Cardiac muscle cell (in vitro differentiated cells and primary cell): Measurements from ENCODE around the gene MKLN1. TPM values are rescaled to one million over a fixed set of nuclear protein-coding genes. Genes with fewer than 3 reads are reported as not detected.

ENCODE experiments used
- DNase-seq, 2 donors: peaks; one replicate each; pipeline versions ENCODE4 v3.0.0 to v3.0.0-alpha.2; 2010 to 2017; ENCODE audit warnings: low read depth in 1 of 2, low spot score in 1 of 2
- H3K27ac ChIP-seq: fragments of 200-600 bp; sonication (generic); 2 replicates; pipeline ENCODE4 v1.5.1; 2016
- H3K27me3 ChIP-seq: fragments of 200-600 bp; sonication (generic); 2 replicates; pipeline ENCODE4 v1.6.0; 2016; ENCODE audit warnings: control low read depth
- H3K36me3 ChIP-seq: fragments of 200-600 bp; sonication (generic); 2 replicates; pipeline ENCODE4 v1.5.1; 2016; ENCODE audit warnings: control low read depth
- H3K4me1 ChIP-seq: fragments of 200-600 bp; sonication (generic); 2 replicates; pipeline ENCODE4 v1.8.1; 2017; ENCODE audit warnings: low read depth, mild to moderate bottlenecking, mixed run types
- H3K4me3 ChIP-seq: fragments of 200-600 bp; sonication (generic); 2 replicates; pipeline ENCODE4 v1.5.1; 2016; ENCODE audit warnings: mild to moderate bottlenecking
- H3K9me3 ChIP-seq: fragments of 200-600 bp; sonication (generic); 2 replicates; pipeline ENCODE4 v1.5.1; 2017; ENCODE audit warnings: low read depth, mild to moderate bottlenecking, control low read depth
- polyA plus RNA-seq: library from polyadenylated mRNA; unstranded; fragments of >200 nt; fragmentation: Nextera tagmentation; extraction: Ambion mirVana; gene quantifications from 2 replicates; pipeline ENCODE4 v1.2.1, GENCODE V29; 2016
- total RNA-seq: library from RNA; depleted of rRNA; stranded (reverse); fragments of >200 nt; gene quantifications from 2 replicates; pipeline ENCODE4 v1.2.3, GENCODE V29; 2016
- TF ChIP-seq, protein P1 (sequence below): IDR thresholded peaks from 2 replicates; pipeline ENCODE4 v1.5.1; 2012; ENCODE audit warnings: low read depth, mild to moderate bottlenecking, low read length

Gene MKLN1
- total and polyA plus RNA-seq, 2 experiments from 2014 or later, result 26.2 to 35.5 TPM

DNA sequence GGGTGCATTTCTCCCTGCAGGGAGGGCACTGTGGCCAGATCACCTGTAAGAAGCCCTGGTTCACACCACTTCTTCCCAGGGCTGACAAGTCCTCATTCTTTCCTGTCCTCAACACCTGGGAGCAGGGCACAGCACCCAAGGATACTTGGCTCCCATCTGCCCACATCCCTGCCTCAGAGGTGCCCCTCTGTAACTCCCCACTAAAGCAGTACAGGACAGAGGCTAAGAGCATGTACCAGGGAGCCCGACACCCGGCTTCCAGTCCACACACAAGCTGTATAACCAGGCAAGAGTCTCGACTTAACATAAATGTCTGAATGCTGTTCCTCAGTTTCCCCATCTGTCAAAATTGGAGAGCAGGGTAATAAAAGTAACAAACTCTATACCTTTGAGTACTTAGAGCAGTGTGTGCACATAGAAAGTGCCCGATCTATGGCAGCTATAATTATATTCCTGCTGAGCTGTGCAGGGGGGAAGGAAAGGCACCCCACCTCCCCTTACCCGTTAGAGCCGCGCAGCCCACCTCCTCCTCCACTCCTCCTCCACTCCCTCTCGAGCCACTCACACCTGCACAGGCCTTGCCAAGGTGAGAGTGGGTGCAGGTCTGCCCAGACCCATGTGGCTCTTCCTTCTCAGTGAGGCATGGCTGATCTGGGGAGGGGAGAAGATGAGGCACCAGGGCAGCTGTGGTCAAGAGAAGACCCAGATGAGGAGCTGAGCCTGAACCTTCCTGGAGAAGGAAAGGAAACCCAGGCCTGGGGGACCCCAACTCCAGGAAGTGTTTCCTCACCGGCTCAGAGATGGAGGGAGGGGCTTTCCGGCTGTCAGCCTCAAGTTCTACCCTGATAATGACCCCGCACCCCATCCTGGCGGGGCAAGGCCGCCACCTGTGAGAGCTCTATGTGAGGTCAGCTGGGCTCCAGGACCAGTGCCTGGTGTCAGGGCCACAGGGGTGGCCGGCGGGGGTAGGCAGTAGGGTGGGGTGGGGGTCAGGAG, 206.2 kb downstream of the MKLN1 start:
- Histone ChIP-seq H3K36me3 (no peaks in the 10 kb centered on the region), H3K4me3 (no peak overlapping the region), H3K4me1 (peaks cover 7% of the 10 kb centered on the region), H3K27ac (no peak overlapping the region), H3K27me3 (no peaks in the 10 kb centered on the region), H3K9me3 (no peaks in the 10 kb centered on the region)
- TF ChIP-seq, protein P1, sequence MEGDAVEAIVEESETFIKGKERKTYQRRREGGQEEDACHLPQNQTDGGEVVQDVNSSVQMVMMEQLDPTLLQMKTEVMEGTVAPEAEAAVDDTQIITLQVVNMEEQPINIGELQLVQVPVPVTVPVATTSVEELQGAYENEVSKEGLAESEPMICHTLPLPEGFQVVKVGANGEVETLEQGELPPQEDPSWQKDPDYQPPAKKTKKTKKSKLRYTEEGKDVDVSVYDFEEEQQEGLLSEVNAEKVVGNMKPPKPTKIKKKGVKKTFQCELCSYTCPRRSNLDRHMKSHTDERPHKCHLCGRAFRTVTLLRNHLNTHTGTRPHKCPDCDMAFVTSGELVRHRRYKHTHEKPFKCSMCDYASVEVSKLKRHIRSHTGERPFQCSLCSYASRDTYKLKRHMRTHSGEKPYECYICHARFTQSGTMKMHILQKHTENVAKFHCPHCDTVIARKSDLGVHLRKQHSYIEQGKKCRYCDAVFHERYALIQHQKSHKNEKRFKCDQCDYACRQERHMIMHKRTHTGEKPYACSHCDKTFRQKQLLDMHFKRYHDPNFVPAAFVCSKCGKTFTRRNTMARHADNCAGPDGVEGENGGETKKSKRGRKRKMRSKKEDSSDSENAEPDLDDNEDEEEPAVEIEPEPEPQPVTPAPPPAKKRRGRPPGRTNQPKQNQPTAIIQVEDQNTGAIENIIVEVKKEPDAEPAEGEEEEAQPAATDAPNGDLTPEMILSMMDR, result no peak
- DNase-seq, result no peak

DNA sequence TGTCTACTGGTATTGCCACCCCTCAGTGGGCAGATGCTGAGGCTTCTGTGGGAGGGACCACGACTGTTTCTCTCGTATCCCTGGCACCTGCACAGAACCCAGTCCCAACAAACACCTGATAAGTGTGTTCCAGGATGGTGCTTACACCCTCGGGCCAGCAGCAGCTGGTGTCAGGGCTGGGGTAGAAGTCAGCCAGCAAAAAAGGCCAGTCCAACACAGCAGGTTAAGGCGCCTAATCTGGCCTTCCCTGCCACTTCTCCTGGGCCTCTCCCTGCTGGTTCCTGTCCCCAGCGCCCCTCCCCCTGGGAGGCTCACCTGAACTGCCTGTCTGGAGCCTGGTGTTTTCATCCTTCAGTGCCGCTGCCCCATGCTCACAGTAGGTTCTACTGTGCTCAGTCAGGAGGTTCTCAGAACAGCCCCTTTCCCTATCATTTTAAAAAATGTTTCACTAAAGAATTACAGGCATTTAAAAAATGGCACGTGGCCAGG, 208.7 kb downstream of the MKLN1 start:
- no peak overlapping the region for H3K4me3 ChIP-seq
- no peaks in the 10 kb centered on the region for H3K27me3 ChIP-seq
- no peaks in the 10 kb centered on the region for H3K4me1 ChIP-seq
- DNase-seq, result no peak
- H3K27ac ChIP-seq, result no peak overlapping the region
- TF ChIP-seq, protein P1, result no peak
- H3K36me3 ChIP-seq, result no peaks in the 10 kb centered on the region
- H3K9me3 ChIP-seq, result no peaks in the 10 kb centered on the region

DNA sequence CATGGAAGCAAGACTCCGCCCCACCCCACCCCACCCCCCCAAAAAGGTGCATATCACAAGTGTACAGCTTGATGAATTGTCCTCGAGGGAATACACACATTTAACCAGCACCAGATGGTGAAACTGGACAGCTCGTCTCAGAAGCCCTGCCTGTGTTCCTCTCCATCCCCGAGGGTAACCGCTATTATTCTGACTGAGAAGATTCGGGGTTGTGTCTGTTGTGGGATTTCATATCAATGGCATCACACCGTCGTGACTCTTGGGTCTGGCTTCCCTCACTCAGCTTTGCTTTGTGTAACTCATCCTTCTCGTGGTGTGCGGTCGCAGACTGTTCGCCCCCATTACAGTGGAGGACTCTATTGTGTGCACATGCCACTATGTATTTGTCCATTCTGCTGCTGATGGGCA, 209.9 kb downstream of the MKLN1 start:
- no peaks in the 10 kb centered on the region for H3K27me3 ChIP-seq
- TF ChIP-seq, protein P1, result no peak
- DNase-seq, result no peak
- H3K9me3 ChIP-seq, result no peaks in the 10 kb centered on the region
- no peak overlapping the region for H3K4me3 ChIP-seq
- H3K4me1 ChIP-seq, result no peaks in the 10 kb centered on the region
- H3K36me3 ChIP-seq, result no peaks in the 10 kb centered on the region
- no peak overlapping the region for H3K27ac ChIP-seq

DNA sequence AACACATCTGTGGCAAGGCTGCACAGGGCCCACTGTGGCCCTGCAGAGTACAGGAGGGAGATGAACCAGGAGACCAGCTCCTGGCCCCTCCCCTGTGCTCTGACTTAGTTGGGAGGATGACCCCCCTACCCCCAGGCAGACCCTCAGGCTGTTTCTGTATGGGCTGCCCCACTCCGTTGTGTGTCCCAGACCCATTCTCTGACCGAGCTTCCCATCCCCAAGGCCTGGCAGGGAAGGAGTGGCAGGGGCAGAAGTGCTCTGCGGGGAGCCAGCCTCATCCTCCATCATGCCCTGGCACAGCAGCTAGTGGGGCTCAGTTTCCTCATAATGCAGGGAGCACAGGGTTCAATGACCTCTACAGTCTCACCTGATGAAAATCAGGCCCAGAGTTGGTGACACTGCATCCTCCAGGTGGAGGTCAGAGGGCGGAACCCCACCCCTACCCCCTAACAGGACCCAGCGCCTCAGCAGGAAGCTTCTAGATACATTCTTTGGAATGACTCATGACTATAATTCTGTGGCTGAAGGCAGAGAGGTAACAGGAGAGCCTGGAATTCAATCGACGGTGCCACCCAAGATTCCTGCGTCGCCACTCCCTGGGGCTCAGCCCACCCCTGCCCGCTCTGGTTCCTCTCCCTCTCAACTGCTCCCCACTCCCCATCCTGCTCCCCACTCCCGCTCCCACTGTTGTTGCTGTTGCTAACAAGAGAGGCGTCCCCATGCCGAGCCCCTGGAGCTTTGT, 210.6 kb downstream of the MKLN1 start:
- Histone ChIP-seq H3K4me1 (no peaks in the 10 kb centered on the region), H3K9me3 (no peaks in the 10 kb centered on the region), H3K27ac (no peak overlapping the region), H3K27me3 (no peaks in the 10 kb centered on the region), H3K4me3 (no peak overlapping the region), H3K36me3 (no peaks in the 10 kb centered on the region)
- TF ChIP-seq, protein P1, result no peak
- DNase-seq, result no peak

DNA sequence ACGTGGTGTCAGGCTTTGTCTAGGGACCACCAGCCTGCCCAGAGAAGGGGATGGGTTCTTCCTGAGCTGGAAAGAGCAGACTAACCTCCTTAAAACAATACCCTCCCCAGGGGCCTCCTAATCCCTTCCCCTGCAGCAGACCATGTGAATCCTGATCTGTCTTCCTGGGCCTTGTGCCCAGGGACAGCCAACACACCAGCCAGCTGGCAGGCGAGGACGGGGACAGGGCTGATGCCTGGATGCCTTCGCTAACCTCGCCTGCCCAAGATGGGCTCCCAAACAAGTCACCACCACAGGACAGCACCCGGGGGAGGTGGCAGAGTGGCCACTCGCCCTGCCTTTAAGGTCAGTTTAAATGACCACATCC, 211.1 kb downstream of the MKLN1 start:
- TF ChIP-seq, protein P1, result no peak
- no peaks in the 10 kb centered on the region for H3K9me3 ChIP-seq
- no peaks in the 10 kb centered on the region for H3K27me3 ChIP-seq
- no peak for DNase-seq
- no peak overlapping the region for H3K4me3 ChIP-seq
- H3K4me1 ChIP-seq, result no peaks in the 10 kb centered on the region
- H3K27ac ChIP-seq, result no peak overlapping the region
- H3K36me3 ChIP-seq, result no peaks in the 10 kb centered on the region
